H1 (cell line): Measurements from ENCODE around the gene FGF12. TPM values are rescaled to one million over a fixed set of nuclear protein-coding genes. Genes with fewer than 3 reads are reported as not detected.

ENCODE experiments used
- CTCF ChIA-PET: fragments of 300-600 bp; sonication (Branson Sonifier 250); formaldehyde crosslinking; loops from one replicate; lab custom pipeline; 2021; ENCODE audit not compliant: partially characterized antibody; lab: Charles Lee
- POLR2A ChIA-PET: fragments of 300-600 bp; sonication (Branson Sonifier 250); formaldehyde crosslinking; loops from one replicate; lab custom pipeline; 2021; ENCODE audit warnings: inconsistent platforms; ENCODE audit not compliant: partially characterized antibody; lab: Charles Lee
- DNase-seq, 2 experiments: peaks; one replicate each; pipeline versions ENCODE4 v3.0.0 to v3.0.0-alpha.2; 2010 to 2022; ENCODE audit warnings: low spot score in 2 of 2, low read depth in 1 of 2, mixed read lengths in 1 of 2
- FAIRE-seq: peaks from 2 replicates; lab custom pipeline; 2011; peaks lifted over from hg19 to GRCh38; lab: Jason Lieb, UNC
- H2AFZ ChIP-seq: 2 replicates; pipeline ENCODE4 v1.8.1; 2012; ENCODE audit warnings: low read length, inconsistent platforms
- H2AK5ac ChIP-seq: 2 replicates; pipeline ENCODE4 v1.6.1; 2013; ENCODE audit warnings: low read depth, low read length
- H2BK120ac ChIP-seq: replicated peaks from 2 replicates; pipeline ENCODE3; 2013; ENCODE audit warnings: low read depth, low read length, inconsistent platforms
- H2BK12ac ChIP-seq: 2 replicates; pipeline ENCODE4 v1.6.1; 2013; ENCODE audit warnings: low read depth, low read length
- H2BK15ac ChIP-seq: 2 replicates; pipeline ENCODE4 v1.6.1; 2013; ENCODE audit warnings: low read length
- H2BK20ac ChIP-seq: 2 replicates; pipeline ENCODE4 v1.6.1; 2013; ENCODE audit warnings: low read length
- H2BK5ac ChIP-seq: 2 replicates; pipeline ENCODE4 v1.6.1; 2013; ENCODE audit warnings: low read depth, low read length
- H3K14ac ChIP-seq: 2 replicates; pipeline ENCODE4 v1.6.1; 2013; ENCODE audit warnings: inconsistent platforms; ENCODE audit not compliant: insufficient read length
- H3K18ac ChIP-seq: 2 replicates; pipeline ENCODE4 v1.6.1; 2013; ENCODE audit warnings: low read length; ENCODE audit errors: extremely low read depth
- H3K23ac ChIP-seq: 2 replicates; pipeline ENCODE4 v1.6.1; 2013; ENCODE audit warnings: inconsistent platforms; ENCODE audit not compliant: insufficient read length
- H3K23me2 ChIP-seq: 2 replicates; pipeline ENCODE4 v1.6.1; 2013; ENCODE audit warnings: low read depth, low read length
- H3K27ac ChIP-seq: 2 replicates; pipeline ENCODE4 v1.6.1; 2011; ENCODE audit warnings: low read depth, low read length, inconsistent platforms
- H3K27me3 ChIP-seq, 4 experiments: replicated peaks in 1 of 4; 1 replicate in 1 of 4; 2 replicates in 3 of 4; pipeline versions ENCODE4 v1.6.1 to v1.8.1; 2011 to 2013; ENCODE audit warnings: low read length in 3 of 4, mild to moderate bottlenecking in 3 of 4, inconsistent platforms in 2 of 4, mixed read lengths in 2 of 4, moderate library complexity in 1 of 4; ENCODE audit not compliant: control insufficient read depth in 3 of 4, insufficient read depth in 3 of 4; ENCODE audit errors: extremely low read depth in 1 of 4
- H3K36me3 ChIP-seq, 4 experiments: 2 replicates each; pipeline versions ENCODE4 v1.6.1 to v1.8.1; 2011 to 2013; ENCODE audit warnings: mild to moderate bottlenecking in 4 of 4, low read length in 3 of 4, moderate library complexity in 2 of 4, control low read depth in 1 of 4, inconsistent platforms in 1 of 4; ENCODE audit not compliant: insufficient read depth in 4 of 4, control insufficient read depth in 2 of 4
- H3K4ac ChIP-seq: replicated peaks from 2 replicates; pipeline ENCODE3; 2013; ENCODE audit warnings: low read length, low read depth, mixed read lengths, inconsistent platforms; ENCODE audit not compliant: insufficient read length
- H3K4me1 ChIP-seq, 4 experiments: replicated peaks in 1 of 4; 1 replicate in 1 of 4; 2 replicates in 3 of 4; pipeline versions ENCODE4 v1.6.1 to v1.8.1; 2011 to 2013; ENCODE audit warnings: low read length in 3 of 4, inconsistent platforms in 2 of 4, mixed read lengths in 1 of 4; ENCODE audit not compliant: insufficient read depth in 4 of 4, control insufficient read depth in 3 of 4
- H3K4me2 ChIP-seq, 2 experiments: 2 replicates each; pipeline versions ENCODE4 v1.6.1 to v1.8.1; 2011 to 2013; ENCODE audit warnings: low read depth in 2 of 2, low read length in 2 of 2, control low read depth in 1 of 2, inconsistent platforms in 1 of 2, mild to moderate bottlenecking in 1 of 2; ENCODE audit not compliant: insufficient read depth in 1 of 2
- H3K4me3 ChIP-seq, 4 experiments: fragments of 200-600, 300-600 bp in 1 of 4; sonication (generic), shearing (Covaris generic), sonication (Bioruptor Twin) in 1 of 4; 2 replicates each; pipeline versions ENCODE4 v1.5.1 to v1.8.1; 2011 to 2016; ENCODE audit warnings: low read length in 4 of 4, low read depth in 3 of 4, control low read depth in 2 of 4, inconsistent platforms in 2 of 4, mild to moderate bottlenecking in 2 of 4, mixed read lengths in 1 of 4, moderate library complexity in 1 of 4; ENCODE audit not compliant: insufficient read depth in 2 of 4; ENCODE audit errors: extremely low read depth in 1 of 4
- H3K56ac ChIP-seq: replicated peaks from 2 replicates; pipeline ENCODE3; 2013; ENCODE audit warnings: low read depth, mild to moderate bottlenecking, mixed read lengths, low read length, inconsistent platforms; ENCODE audit not compliant: insufficient read length
- H3K79me1 ChIP-seq: 2 replicates; pipeline ENCODE4 v1.6.1; 2013; ENCODE audit warnings: low read depth, low read length, control low read depth
- H3K79me2 ChIP-seq, 2 experiments: 2 replicates each; pipeline versions ENCODE4 v1.6.1 to v1.8.1; 2012 to 2013; ENCODE audit warnings: low read length in 2 of 2, mild to moderate bottlenecking in 2 of 2, inconsistent platforms in 1 of 2; ENCODE audit not compliant: insufficient read depth in 2 of 2, control insufficient read depth in 1 of 2
- H3K9ac ChIP-seq, 4 experiments: replicated peaks in 1 of 4; 1 replicate in 1 of 4; 2 replicates in 3 of 4; pipeline versions ENCODE4 v1.6.1 to v1.8.1; 2011 to 2013; ENCODE audit warnings: low read depth in 3 of 4, low read length in 3 of 4, control low read depth in 2 of 4, mild to moderate bottlenecking in 2 of 4, moderate library complexity in 2 of 4, inconsistent platforms in 1 of 4; ENCODE audit errors: extremely low read depth in 1 of 4
- H3K9me3 ChIP-seq, 2 experiments: 2 replicates each; pipeline versions ENCODE4 v1.6.1 to v1.8.1; 2012 to 2013; ENCODE audit warnings: mild to moderate bottlenecking in 2 of 2, moderate library complexity in 2 of 2, control low read depth in 1 of 2, inconsistent platforms in 1 of 2, low read depth in 1 of 2, low read length in 1 of 2, mixed read lengths in 1 of 2; ENCODE audit not compliant: insufficient read depth in 2 of 2
- H4K20me1 ChIP-seq, 2 experiments: replicated peaks in 1 of 2; 2 replicates each; pipeline versions ENCODE3 to v1.8.1; 2011 to 2013; ENCODE audit warnings: inconsistent platforms in 2 of 2, low read length in 2 of 2, mild to moderate bottlenecking in 1 of 2; ENCODE audit not compliant: insufficient read depth in 2 of 2, control insufficient read depth in 1 of 2
- H4K5ac ChIP-seq: 2 replicates; pipeline ENCODE4 v1.6.1; 2013; ENCODE audit warnings: low read length, low read depth, mixed read lengths, inconsistent platforms; ENCODE audit not compliant: insufficient read length
- H4K8ac ChIP-seq: 2 replicates; pipeline ENCODE4 v1.8.0; 2013; ENCODE audit warnings: mild to moderate bottlenecking, moderate library complexity, low read length, inconsistent platforms; ENCODE audit not compliant: insufficient read depth; ENCODE audit errors: extremely low read depth
- H4K91ac ChIP-seq: replicated peaks from 2 replicates; pipeline ENCODE3; 2013; ENCODE audit warnings: low read length, mixed read lengths, inconsistent platforms; ENCODE audit not compliant: insufficient read length
- CBX5 ChIP-seq: fragments of 300-800, 300-1000 bp; sonication (generic); IDR thresholded peaks from 2 replicates; pipeline ENCODE4 v1.7.1; 2016; ENCODE audit warnings: antibody characterized with exemption, low read length, low read depth
- EGR1 ChIP-seq: IDR thresholded peaks from 2 replicates; pipeline ENCODE4 v1.6.1; 2011; ENCODE audit warnings: low read depth, low read length, borderline replicate concordance
- FOSL1 ChIP-seq: IDR thresholded peaks from 2 replicates; pipeline ENCODE4 v1.6.1; 2011; ENCODE audit warnings: mild to moderate bottlenecking, low read depth, low read length, moderate library complexity; ENCODE audit not compliant: insufficient read depth
- GTF2F1 ChIP-seq: IDR thresholded peaks from 2 replicates; pipeline ENCODE4 v1.6.1; 2012; ENCODE audit warnings: low read depth, low read length, improper control_type of control experiment, borderline replicate concordance
- KDM4A ChIP-seq: IDR thresholded peaks from one replicate; pipeline ENCODE4 v1.7.1; 2012; ENCODE audit warnings: low read depth, mild to moderate bottlenecking, moderate library complexity, low read length, inconsistent platforms; ENCODE audit not compliant: severe bottlenecking
- SIN3A ChIP-seq, 2 experiments: IDR thresholded peaks in 1 of 2; conservative IDR thresholded peaks in 1 of 2; 2 replicates each; pipeline ENCODE4 v1.6.1; 2011 to 2012; ENCODE audit warnings: low read length in 2 of 2, improper control_type of control experiment in 1 of 2, low read depth in 1 of 2, mild to moderate bottlenecking in 1 of 2
- SIRT6 ChIP-seq: IDR thresholded peaks from one replicate; pipeline ENCODE4 v1.7.1; 2012; ENCODE audit warnings: low read length, inconsistent platforms
- SIX5 ChIP-seq: IDR thresholded peaks from 2 replicates; pipeline ENCODE4 v1.6.1; 2011; ENCODE audit warnings: mild to moderate bottlenecking, low read depth, low read length
- WGBS, 2 experiments: shearing (Covaris generic) in 1 of 2; methylation state at CpG; one replicate each; pipeline versions ENCODE4 v1.1.6 to v1.1.7; 2013 to 2015; ENCODE audit warnings: low lambda C conversion rate in 2 of 2, mixed read lengths in 2 of 2, inconsistent platforms in 1 of 2, low coverage in 1 of 2, missing lambda C conversion rate in 1 of 2; ENCODE audit not compliant: insufficient replicate concordance in 2 of 2, insufficient coverage in 1 of 2, insufficient read length in 1 of 2; ENCODE audit errors: extremely low coverage in 1 of 2, missing lambda C conversion rate in 1 of 2; 5-methylcytosine and 5-hydroxymethylcytosine counted together
- polyA plus RNA-seq, 7 experiments: library from polyadenylated mRNA; depleted of rRNA in 3 of 7; stranded (reverse) in 5 of 7; unstranded in 2 of 7; fragments of >200 nt in 5 of 7; fragments of 200-250 nt in 2 of 7; gene quantifications; 1 replicate in 5 of 7; 2 replicates in 1 of 7; 4 replicates in 1 of 7; pipeline versions ENCODE4 v1.2.1 to v1.2.3, GENCODE V29; 2011 to 2013; ENCODE audit warnings: missing spikeins in 2 of 7, mixed read lengths in 2 of 7
- total RNA-seq: library from RNA; stranded (reverse); fragmentation: NEBNext Ultra II Directional; extraction: Animal tissue kit (Norgen Biotek cat#: 25700); gene quantifications from 2 replicates; pipeline ENCODE4 v1.2.1, GENCODE V29; 2021
- TF ChIP-seq, protein P1 (sequence below): IDR thresholded peaks from 2 replicates; pipeline ENCODE4 v1.6.1; 2011; ENCODE audit warnings: low read length, improper control_type of control experiment
- TF ChIP-seq, protein P2 (sequence below): IDR thresholded peaks from 2 replicates; pipeline ENCODE4 v1.6.1; 2012; ENCODE audit warnings: low read length, inconsistent platforms

The FGF12 gene
- total and polyA plus RNA-seq, 2 of the 8 experiments (the other 6 are each of a cell fraction or from before 2014, with no cell fraction given), result 4.1 to 16.6 TPM

GRCh38 chr3:192331749-192332385 is 395.5 kb downstream of the FGF12 start:
- peaks cover 0 to 10% (median 1%) of the 10 kb centered on the region in 4 experiments; a peak in 2 of 7 replicates for H3K4me1 ChIP-seq
- H3K27me3 ChIP-seq, result no peaks in the 10 kb centered on the region
- no peak overlapping the region for H2BK15ac ChIP-seq
- no peaks in the 10 kb centered on the region for H3K23me2 ChIP-seq
- no peak overlapping the region for H3K27ac ChIP-seq
- no peak overlapping the region for H2BK12ac ChIP-seq
- H3K4me2 ChIP-seq, result no peak overlapping the region
- H3K9ac ChIP-seq, result peak overlapping the region in 1 of 4 experiments; percentile 34; a peak in 1 of 7 replicates
- no peak overlapping the region for H2AK5ac ChIP-seq
- 82% methylated on average over 3 of the region's 3 CpGs; no CpG with 5 or more reads in 1 of the 2 experiments for WGBS, 2 experiments
- CTCF ChIA-PET, result interaction anchor here (1.8 kb wide), 1 partner anchor 13 kb away, joined by 5 read pairs; no protein-coding TSS in a partner anchor
- H4K5ac ChIP-seq, result no peak overlapping the region
- no peaks in the 10 kb centered on the region for H3K79me1 ChIP-seq
- no peak for FAIRE-seq
- POLR2A ChIA-PET, result no interaction called here
- no peak overlapping the region for H2BK5ac ChIP-seq
- H2BK120ac ChIP-seq, result no peak overlapping the region
- H3K56ac ChIP-seq, result no peak overlapping the region
- no peak overlapping the region for H3K18ac ChIP-seq
- H3K23ac ChIP-seq, result no peak overlapping the region
- H4K20me1 ChIP-seq, result no peaks in the 10 kb centered on the region
- H3K79me2 ChIP-seq, result no peaks in the 10 kb centered on the region
- no peak overlapping the region for H2AFZ ChIP-seq
- no peak overlapping the region for H4K91ac ChIP-seq
- H4K8ac ChIP-seq, result no peak overlapping the region
- no peak overlapping the region for H3K4me3 ChIP-seq
- H2BK20ac ChIP-seq, result no peak overlapping the region
- no peak overlapping the region for H3K14ac ChIP-seq
- H3K4ac ChIP-seq, result no peak overlapping the region
- DNase-seq, result no peak
- H3K9me3 ChIP-seq, result no peaks in the 10 kb centered on the region
- H3K36me3 ChIP-seq, result no peaks in the 10 kb centered on the region
- no peak for TF ChIP-seq GTF2F1
- TF ChIP-seq, protein P1, sequence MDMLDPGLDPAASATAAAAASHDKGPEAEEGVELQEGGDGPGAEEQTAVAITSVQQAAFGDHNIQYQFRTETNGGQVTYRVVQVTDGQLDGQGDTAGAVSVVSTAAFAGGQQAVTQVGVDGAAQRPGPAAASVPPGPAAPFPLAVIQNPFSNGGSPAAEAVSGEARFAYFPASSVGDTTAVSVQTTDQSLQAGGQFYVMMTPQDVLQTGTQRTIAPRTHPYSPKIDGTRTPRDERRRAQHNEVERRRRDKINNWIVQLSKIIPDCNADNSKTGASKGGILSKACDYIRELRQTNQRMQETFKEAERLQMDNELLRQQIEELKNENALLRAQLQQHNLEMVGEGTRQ, result no peak
- TF ChIP-seq SIRT6, result no peak
- no peak for TF ChIP-seq SIX5
- no peak for TF ChIP-seq EGR1
- no peak for TF ChIP-seq FOSL1
- TF ChIP-seq KDM4A, result no peak
- TF ChIP-seq CBX5, result no peak
- TF ChIP-seq, protein P2, sequence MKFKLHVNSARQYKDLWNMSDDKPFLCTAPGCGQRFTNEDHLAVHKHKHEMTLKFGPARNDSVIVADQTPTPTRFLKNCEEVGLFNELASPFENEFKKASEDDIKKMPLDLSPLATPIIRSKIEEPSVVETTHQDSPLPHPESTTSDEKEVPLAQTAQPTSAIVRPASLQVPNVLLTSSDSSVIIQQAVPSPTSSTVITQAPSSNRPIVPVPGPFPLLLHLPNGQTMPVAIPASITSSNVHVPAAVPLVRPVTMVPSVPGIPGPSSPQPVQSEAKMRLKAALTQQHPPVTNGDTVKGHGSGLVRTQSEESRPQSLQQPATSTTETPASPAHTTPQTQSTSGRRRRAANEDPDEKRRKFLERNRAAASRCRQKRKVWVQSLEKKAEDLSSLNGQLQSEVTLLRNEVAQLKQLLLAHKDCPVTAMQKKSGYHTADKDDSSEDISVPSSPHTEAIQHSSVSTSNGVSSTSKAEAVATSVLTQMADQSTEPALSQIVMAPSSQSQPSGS, result no peak
- no peak for TF ChIP-seq SIN3A (conservative IDR thresholded peaks at IDR 0.05 in 1 of 2, IDR thresholded peaks at IDR 0.05 in 1 of 2; ENCODE audit: low read depth in 1 of 2, low read length in 2 of 2)
